AG04450 (cell line): ENCODE results near the gene GSG1L2. TPM values are rescaled to one million over a fixed set of nuclear protein-coding genes. Genes with fewer than 3 reads are reported as not detected.

Source experiments
- CTCF ChIA-PET: fragments of 300-600, 350-600 bp; formaldehyde crosslinking; extraction: SDS; loops from one replicate; lab custom pipeline; 2022; ENCODE audit warnings: antibody characterized with exemption, inconsistent platforms; lab: Charles Lee
- POLR2A ChIA-PET: fragments of 350-600 bp; formaldehyde crosslinking; extraction: SDS; loops from one replicate; lab custom pipeline; 2021; ENCODE audit warnings: antibody characterized with exemption, inconsistent platforms; lab: Yijun Ruan, JAX
- DNase-seq: peaks from one replicate; pipeline ENCODE4 v3.0.0-alpha.2; 2011; ENCODE audit warnings: low read depth, low spot score
- H3K27ac ChIP-seq: one replicate; pipeline ENCODE4 v1.5.1; 2012; ENCODE audit warnings: low read depth, low read length, control low read depth
- H3K27me3 ChIP-seq: one replicate; pipeline ENCODE4 v1.6.0; 2012; ENCODE audit warnings: low read length; ENCODE audit not compliant: control insufficient read depth, insufficient read depth
- H3K4me3 ChIP-seq: 2 replicates; pipeline ENCODE4 v1.5.1; 2011; ENCODE audit warnings: mild to moderate bottlenecking, low read depth, low read length, control low read depth
- H3K9me3 ChIP-seq: 2 replicates; pipeline ENCODE4 v1.5.1; 2012; ENCODE audit warnings: low read length; ENCODE audit not compliant: control insufficient read depth, insufficient read depth
- polyA plus RNA-seq: library from polyadenylated mRNA; depleted of rRNA; stranded (reverse); fragments of >200 nt; gene quantifications from 2 replicates; pipeline ENCODE4 v1.2.3, GENCODE V29; 2011
- TF ChIP-seq, protein P1 (sequence below): IDR thresholded peaks from 2 replicates; pipeline ENCODE4 v1.5.1; 2011; ENCODE audit warnings: low read depth, low read length, control low read depth, inconsistent platforms

Gene GSG1L2
- polyA plus RNA-seq, 1 experiment = not detected

DNA sequence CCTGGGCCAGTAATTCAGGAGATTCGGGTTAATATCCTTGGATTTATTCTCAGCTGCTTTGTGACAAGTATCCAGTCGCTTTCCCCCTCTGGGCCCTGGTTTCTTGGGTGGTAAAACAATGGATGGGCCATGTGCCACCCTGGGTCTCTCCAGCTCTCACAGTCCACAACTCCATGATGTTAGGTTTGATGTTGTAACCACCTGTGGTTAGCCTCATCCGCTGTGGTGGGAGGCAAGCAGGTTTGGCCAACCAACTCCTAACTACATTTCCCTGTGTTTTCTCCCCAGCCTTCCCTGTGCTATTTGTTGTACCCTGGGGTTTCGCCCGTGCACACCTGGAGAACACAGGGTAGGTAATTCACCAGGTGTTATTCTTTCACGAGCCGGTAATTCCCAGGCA lies 39.0 kb upstream of the GSG1L2 start:
- CTCF ChIA-PET = no interaction called here
- H3K27me3 ChIP-seq = no peaks in the 10 kb centered on the region
- no peak overlapping the region for H3K27ac ChIP-seq
- H3K9me3 ChIP-seq = peaks cover 36% of the 10 kb centered on the region
- DNase-seq = no peak
- TF ChIP-seq, protein P1, sequence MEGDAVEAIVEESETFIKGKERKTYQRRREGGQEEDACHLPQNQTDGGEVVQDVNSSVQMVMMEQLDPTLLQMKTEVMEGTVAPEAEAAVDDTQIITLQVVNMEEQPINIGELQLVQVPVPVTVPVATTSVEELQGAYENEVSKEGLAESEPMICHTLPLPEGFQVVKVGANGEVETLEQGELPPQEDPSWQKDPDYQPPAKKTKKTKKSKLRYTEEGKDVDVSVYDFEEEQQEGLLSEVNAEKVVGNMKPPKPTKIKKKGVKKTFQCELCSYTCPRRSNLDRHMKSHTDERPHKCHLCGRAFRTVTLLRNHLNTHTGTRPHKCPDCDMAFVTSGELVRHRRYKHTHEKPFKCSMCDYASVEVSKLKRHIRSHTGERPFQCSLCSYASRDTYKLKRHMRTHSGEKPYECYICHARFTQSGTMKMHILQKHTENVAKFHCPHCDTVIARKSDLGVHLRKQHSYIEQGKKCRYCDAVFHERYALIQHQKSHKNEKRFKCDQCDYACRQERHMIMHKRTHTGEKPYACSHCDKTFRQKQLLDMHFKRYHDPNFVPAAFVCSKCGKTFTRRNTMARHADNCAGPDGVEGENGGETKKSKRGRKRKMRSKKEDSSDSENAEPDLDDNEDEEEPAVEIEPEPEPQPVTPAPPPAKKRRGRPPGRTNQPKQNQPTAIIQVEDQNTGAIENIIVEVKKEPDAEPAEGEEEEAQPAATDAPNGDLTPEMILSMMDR = no peak
- POLR2A ChIA-PET = no interaction called here
- no peak overlapping the region for H3K4me3 ChIP-seq

DNA sequence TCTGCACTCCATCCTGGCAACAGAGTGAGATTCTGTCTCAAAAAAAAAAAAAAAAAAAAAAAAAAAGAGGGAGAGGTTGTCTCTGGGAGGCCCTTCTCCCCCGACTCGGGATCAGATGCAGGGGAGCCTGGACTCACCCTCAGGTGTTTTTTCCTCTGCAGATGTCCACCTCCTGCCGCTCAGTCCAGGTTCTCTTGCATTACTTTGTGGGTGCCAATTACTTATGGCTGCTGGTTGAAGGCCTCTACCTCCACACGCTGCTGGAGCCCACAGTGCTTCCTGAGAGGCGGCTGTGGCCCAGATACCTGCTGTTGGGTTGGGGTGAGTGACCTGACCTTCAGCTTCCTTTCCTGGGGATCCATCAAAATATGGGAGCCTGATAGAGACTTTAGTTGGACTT lies 37.9 kb upstream of the GSG1L2 start:
- TF ChIP-seq, protein P1 = no peak
- no peak overlapping the region for H3K4me3 ChIP-seq
- no peak for DNase-seq
- peaks cover 33% of the 10 kb centered on the region for H3K9me3 ChIP-seq
- H3K27me3 ChIP-seq = no peaks in the 10 kb centered on the region
- H3K27ac ChIP-seq = no peak overlapping the region
- ChIA-PET POLR2A (no interaction called here), CTCF (no interaction called here)

GRCh38 chr17:9855036-9855435 lies 33.2 kb upstream of the GSG1L2 start:
- peaks cover 22% of the 10 kb centered on the region for H3K9me3 ChIP-seq
- TF ChIP-seq, protein P1 = no peak
- no peak overlapping the region for H3K4me3 ChIP-seq
- H3K27ac ChIP-seq = no peak overlapping the region
- CTCF ChIA-PET = no interaction called here
- POLR2A ChIA-PET = no interaction called here
- H3K27me3 ChIP-seq = no peaks in the 10 kb centered on the region
- DNase-seq = no peak

- CTCF ChIA-PET = no interaction called here
- Histone ChIP-seq H3K9me3 (peaks cover 16% of the 10 kb centered on the region), H3K27ac (no peak overlapping the region), H3K27me3 (no peaks in the 10 kb centered on the region), H3K4me3 (no peak overlapping the region)
- DNase-seq = no peak
- POLR2A ChIA-PET = no interaction called here
- TF ChIP-seq, protein P1 = no peak
These were observed 32.4 kb upstream of the GSG1L2 start for GRCh38 chr17:9854255-9854654.

- TF ChIP-seq, protein P1 = no peak
- ChIA-PET POLR2A (no interaction called here), CTCF (interaction anchor here (0.5 kb wide), 1 partner anchor 955 kb away, joined by 3 read pairs; no protein-coding TSS in a partner anchor)
- H3K4me3 ChIP-seq = no peak overlapping the region
- peaks cover 16% of the 10 kb centered on the region for H3K9me3 ChIP-seq
- no peak overlapping the region for H3K27ac ChIP-seq
- no peak for DNase-seq
- no peaks in the 10 kb centered on the region for H3K27me3 ChIP-seq
These were observed 28.3 kb upstream of the GSG1L2 start for GRCh38 chr17:9850151-9850550.
